ENCODE results near the gene IL1B. TPM values are rescaled to one million over a fixed set of nuclear protein-coding genes. Genes with fewer than 3 reads are reported as not detected.

Gene IL1B
- total RNA-seq, 1 donor from 2014 or later = not detected

GRCh38 chr2:112784199-112785189 lies 52.1 kb downstream of the IL1B start, which contains the start of gene IL1A:
Gene IL1A (minus strand): TSS chr2:112784493. CDS start chr2:112783770, 723 bp downstream.
- intact Hi-C loops (cut with micrococcal nuclease) = no loop called here

GRCh38 chr2:112783187-112783714 lies 53.3 kb downstream of the IL1B start:
- intact Hi-C loops (cut with micrococcal nuclease) = no loop called here

GRCh38 chr2:112782234-112782799 lies 54.3 kb downstream of the IL1B start:
- intact Hi-C loops (cut with micrococcal nuclease) = no loop called here

Other genes starting within 250 kb of the IL1B start
- 212 and 216 TPM in 2 replicates for gene SLC20A1, start 190.8 kb downstream of the IL1B start, total RNA-seq
- 0.17 TPM in 1 of 2 replicates, not detected in the other for gene NT5DC4, start 115.8 kb downstream of the IL1B start, total RNA-seq
- gene CKAP2L, start 72.2 kb downstream of the IL1B start, total RNA-seq = 33.2 and 38.4 TPM in 2 replicates
- 1.7 and 2.0 TPM in 2 replicates for gene IL1A, start 52.3 kb downstream of the IL1B start, total RNA-seq
- 0.39 and 0.46 TPM in 2 replicates for gene IL37, start 74.4 kb upstream of the IL1B start, total RNA-seq
- 0.29 TPM in 1 of 2 replicates, not detected in the other for gene IL36G, start 141.2 kb upstream of the IL1B start, total RNA-seq
- gene IL36A, start 168.7 kb upstream of the IL1B start, total RNA-seq = 0.32 and 0.49 TPM in 2 replicates
- not detected in 2 replicates for gene IL36B, start 216.1 kb upstream of the IL1B start, total RNA-seq
- gene IL36RN, start 222.4 kb upstream of the IL1B start, total RNA-seq = not detected in 2 replicates
- not detected in 2 replicates for gene IL1F10, start 231.2 kb upstream of the IL1B start, total RNA-seq

Data from T-helper 1 cell treated with Interleukin-12 subunit alpha and Interleukin-12 subunit beta and Interleukin-4 antibody, amounts not matched to agents 30 ng/mL and 1 ng/mL, for 36 hours (primary cell).